B cell (primary cell): ENCODE data around the gene PFAS. TPM values are rescaled to one million over a fixed set of nuclear protein-coding genes. Genes with fewer than 3 reads are reported as not detected.
A peak's percentile ranks its signal among the peaks of the same experiment; 100 is the strongest.

ENCODE experiments used
- ATAC-seq: fragments of 200-7000 bp; cut with Tn5 transposase; one replicate; pipeline ENCODE4 v1.10.0; 2021; ENCODE audit warnings: low read depth, mild to moderate bottlenecking, moderate number of reproducible peaks, moderate library complexity
- CTCF ChIA-PET: fragments of 350-600 bp; sonication (Branson Sonifier 250); formaldehyde crosslinking; loops from one replicate; lab custom pipeline; 2021; ENCODE audit warnings: antibody characterized with exemption, inconsistent platforms; lab: Charles Lee
- POLR2A ChIA-PET: fragments of 350-600 bp; sonication (Branson Sonifier 250); formaldehyde crosslinking; loops from one replicate; lab custom pipeline; 2021; ENCODE audit warnings: antibody characterized with exemption; lab: Charles Lee
- DNase-seq: peaks from one replicate; pipeline ENCODE4 v3.0.0; 2013
- H2AFZ ChIP-seq: 2 replicates; pipeline ENCODE4 v1.6.1; 2012; ENCODE audit warnings: mild to moderate bottlenecking, low read depth, low read length; ENCODE audit not compliant: insufficient read depth, poor library complexity, severe bottlenecking
- H3K27ac ChIP-seq, 2 donors: 1 replicate in 1 of 2; 2 replicates in 1 of 2; pipeline ENCODE4 v1.5.1; 2012 to 2013; ENCODE audit warnings: low read length in 2 of 2, mild to moderate bottlenecking in 2 of 2, moderate library complexity in 1 of 2
- H3K27me3 ChIP-seq, 4 experiments: fragments of 200-600 bp in 1 of 4; sonication (generic) in 1 of 4; replicated peaks in 1 of 4; 1 replicate in 2 of 4; 2 replicates in 2 of 4; pipeline versions ENCODE4 v1.6.1 to v1.7.0; 2013 to 2016; ENCODE audit warnings: low read length in 3 of 4, mild to moderate bottlenecking in 2 of 4, mixed read lengths in 1 of 4, moderate library complexity in 1 of 4; ENCODE audit not compliant: insufficient read depth in 4 of 4, control insufficient read depth in 3 of 4; ENCODE audit errors: control extremely low read depth in 1 of 4
- H3K36me3 ChIP-seq, 2 experiments: replicated peaks in 1 of 2; 1 replicate in 1 of 2; 2 replicates in 1 of 2; pipeline versions ENCODE4 v1.6.1 to v1.7.1; 2013; ENCODE audit warnings: low read length in 1 of 2; ENCODE audit not compliant: insufficient read depth in 2 of 2, control insufficient read depth in 1 of 2; ENCODE audit errors: control extremely low read depth in 1 of 2, extremely low read depth in 1 of 2
- H3K4me1 ChIP-seq, 2 donors: fragments of 200-600 bp in 1 of 2; sonication (generic) in 1 of 2; 1 replicate in 1 of 2; 2 replicates in 1 of 2; pipeline versions ENCODE4 v1.5.1 to v1.6.1; 2013 to 2017; ENCODE audit warnings: low read length in 2 of 2; ENCODE audit not compliant: control insufficient read depth in 2 of 2, insufficient read depth in 2 of 2
- H3K4me2 ChIP-seq: replicated peaks from 2 replicates; pipeline ENCODE3; 2012; ENCODE audit warnings: mild to moderate bottlenecking, low read depth, low read length; ENCODE audit not compliant: poor library complexity, severe bottlenecking
- H3K4me3 ChIP-seq, 5 experiments: fragments of 200-600 bp in 1 of 5; sonication (generic) in 1 of 5; 1 replicate in 3 of 5; 2 replicates in 2 of 5; pipeline versions ENCODE4 v1.5.1 to v1.7.0; 2011 to 2016; ENCODE audit warnings: low read length in 4 of 5, mild to moderate bottlenecking in 4 of 5, low read depth in 2 of 5, control low read depth in 1 of 5, moderate library complexity in 1 of 5; ENCODE audit not compliant: insufficient read depth in 1 of 5; ENCODE audit errors: control extremely low read depth in 1 of 5, extremely low read depth in 1 of 5
- H3K79me2 ChIP-seq: fragments of 200-600 bp; sonication (generic); one replicate; pipeline ENCODE4 v1.6.0; 2016; ENCODE audit warnings: low read length; ENCODE audit not compliant: control insufficient read depth, insufficient read depth
- H3K9ac ChIP-seq: fragments of 200-600 bp; sonication (generic); 2 replicates; pipeline ENCODE4 v1.6.1; 2017; ENCODE audit warnings: mild to moderate bottlenecking, low read length, moderate library complexity
- H3K9me3 ChIP-seq, 3 donors: one replicate each; pipeline versions ENCODE4 v1.6.1 to v1.7.1; 2013; ENCODE audit warnings: low read length in 2 of 3; ENCODE audit not compliant: control insufficient read depth in 2 of 3, insufficient read depth in 1 of 3; ENCODE audit errors: control extremely low read depth in 1 of 3
- H4K20me1 ChIP-seq: 2 replicates; pipeline ENCODE4 v1.6.0; 2012; ENCODE audit warnings: mild to moderate bottlenecking, low read length; ENCODE audit not compliant: insufficient read depth, control insufficient read depth, poor library complexity, severe bottlenecking
- H3K27ac Mint-ChIP-seq: one replicate; pipeline ENCODE4 v1.8.0; 2021; ENCODE audit warnings: mixed read lengths
- H3K27me3 Mint-ChIP-seq: one replicate; pipeline ENCODE4 v1.8.0; 2021; ENCODE audit warnings: mixed read lengths
- H3K4me1 Mint-ChIP-seq: one replicate; pipeline ENCODE4 v1.8.0; 2021; ENCODE audit warnings: mixed read lengths
- H3K4me3 Mint-ChIP-seq: one replicate; pipeline ENCODE4 v1.8.0; 2021; ENCODE audit warnings: mixed read lengths
- H3K9me3 Mint-ChIP-seq: one replicate; pipeline ENCODE4 v1.8.0; 2022; ENCODE audit warnings: mixed read lengths; ENCODE audit not compliant: insufficient read depth
- CTCF ChIP-seq: fragments of 200-600 bp; IDR thresholded peaks from one replicate; pipeline ENCODE4 v1.8.0; 2022; ENCODE audit warnings: antibody characterized with exemption, mild to moderate bottlenecking
- EZH2 ChIP-seq: IDR thresholded peaks from 2 replicates; pipeline ENCODE4 v1.6.1; 2012; ENCODE audit warnings: borderline replicate concordance, low read depth, mild to moderate bottlenecking, moderate library complexity, low read length; ENCODE audit not compliant: insufficient read depth, poor library complexity, severe bottlenecking
- WGBS: methylation state at CpG from one replicate; pipeline ENCODE4 v1.1.5; 2013; ENCODE audit warnings: missing lambda C conversion rate; ENCODE audit not compliant: insufficient coverage; 5-methylcytosine and 5-hydroxymethylcytosine counted together
- intact Hi-C: fragments of 100-400 bp; cut with micrococcal nuclease; formaldehyde crosslinking; loops from one replicate; pipeline ENCODE4 v1.10.0; 2022
- polyA plus RNA-seq: library from polyadenylated mRNA; depleted of rRNA; stranded (reverse); fragments of >200 nt; gene quantifications from 2 replicates; pipeline ENCODE4 v1.2.3, GENCODE V29; 2012
- total RNA-seq, 2 donors: library from RNA; stranded (reverse); fragments of 120-200 nt in 1 of 2; gene quantifications; 1 replicate in 1 of 2; 2 replicates in 1 of 2; pipeline versions ENCODE4 v1.2.3 to v1.2.4, GENCODE V29; 2013 to 2022

PFAS gene
- total and polyA plus RNA-seq, 2 donors (not counting 1 experiment from before 2014, with no cell fraction given) = 22.3 to 65.5 TPM

- peaks cover 4% of the 10 kb centered on the region for H4K20me1 ChIP-seq
- ATAC-seq = no peak
- H3K4me2 ChIP-seq = no peak overlapping the region
- WGBS = 51% methylated on average over 4 of the region's 5 CpGs
- H3K4me1 ChIP-seq = peaks cover 18 to 34% of the 10 kb centered on the region in 2 donors
- H3K79me2 ChIP-seq = peaks cover 22% of the 10 kb centered on the region
- no peak for DNase-seq
- no peak for TF ChIP-seq CTCF
- no peak for TF ChIP-seq EZH2
- no peaks in the 10 kb centered on the region for H3K9me3 ChIP-seq
- H3K36me3 ChIP-seq = peaks cover 2 to 5% of the 10 kb centered on the region in 2 experiments
- H3K4me1 Mint-ChIP-seq = peaks cover 48% of the 10 kb centered on the region
- no peak overlapping the region for H3K9ac ChIP-seq
- H3K27ac ChIP-seq = peak overlapping the region in 1 of 2 donors; percentile 20
- H3K4me3 ChIP-seq = no peak overlapping the region
- no peak overlapping the region for H2AFZ ChIP-seq
- H3K27ac Mint-ChIP-seq = peak overlapping the region; percentile 38
- ChIA-PET POLR2A (interaction anchor here (1.1 kb wide), 1 partner anchor 103 kb away, joined by 3 read pairs; the partner anchor contains the start of gene BORCS6), CTCF (no interaction called here)
- H3K27me3 ChIP-seq = no peaks in the 10 kb centered on the region
- no peaks in the 10 kb centered on the region for H3K9me3 Mint-ChIP-seq
- H3K4me3 Mint-ChIP-seq = peak overlapping the region; percentile 40
- intact Hi-C loops = no loop called here
- no peaks in the 10 kb centered on the region for H3K27me3 Mint-ChIP-seq
These were observed 43.7 kb downstream of the PFAS start for GRCh38 chr17:8292639-8293395.

- 97% methylated on average over 7 of the region's 9 CpGs for WGBS
These were observed 45.3 kb downstream of the PFAS start for GRCh38 chr17:8294361-8294760.

More at GRCh38 chr17:8294361-8294760, 45.3 kb downstream of the PFAS start:
- peak overlapping the region; percentile 97 for H2AFZ ChIP-seq
- H3K36me3 ChIP-seq = peaks cover 2 to 5% of the 10 kb centered on the region in 2 experiments
- ATAC-seq (no peak), DNase-seq (no peak)
- H3K4me3 ChIP-seq = no peak overlapping the region
- POLR2A ChIA-PET = interaction anchor here (1.2 to 2.0 kb wide), 4 partner anchors 47 to 121 kb away, joined by 3 to 62 read pairs (median 10); partner anchors contain the start of genes BORCS6, CTC1 and PFAS
- H3K9me3 Mint-ChIP-seq = no peaks in the 10 kb centered on the region
- H3K4me1 Mint-ChIP-seq = peaks cover 36% of the 10 kb centered on the region
- intact Hi-C loops = loop anchor here (2.0 kb wide), 1 partner anchor 88 kb away; the partner anchor contains the start of gene RPL26
- H3K27me3 ChIP-seq = no peaks in the 10 kb centered on the region
- peak overlapping the region; percentile 86 for H3K4me2 ChIP-seq
- CTCF ChIA-PET = interaction anchor here (1.0 to 2.5 kb wide), 8 partner anchors 10 to 234 kb away, joined by 4 to 12 read pairs (median 8); no protein-coding TSS in a partner anchor
- no peak overlapping the region for H3K9ac ChIP-seq
- H3K79me2 ChIP-seq = peaks cover 13% of the 10 kb centered on the region
- TF ChIP-seq EZH2 = no peak
- no peak for TF ChIP-seq CTCF
- H4K20me1 ChIP-seq = peaks cover under 1% of the 10 kb centered on the region
- peaks cover 10 to 26% of the 10 kb centered on the region in 2 donors for H3K4me1 ChIP-seq
- no peak overlapping the region for H3K27ac ChIP-seq
- peak overlapping the region; percentile 94 for H3K4me3 Mint-ChIP-seq
- H3K9me3 ChIP-seq = no peaks in the 10 kb centered on the region
- H3K27me3 Mint-ChIP-seq = no peaks in the 10 kb centered on the region
- H3K27ac Mint-ChIP-seq = peak overlapping the region; percentile 95
